Measurements from ENCODE around the gene NEGR1. TPM values are rescaled to one million over a fixed set of nuclear protein-coding genes. Genes with fewer than 3 reads are reported as not detected.

NEGR1 gene
- total RNA-seq, 1 donor from 2014 or later, result 8.6 TPM

DNA sequence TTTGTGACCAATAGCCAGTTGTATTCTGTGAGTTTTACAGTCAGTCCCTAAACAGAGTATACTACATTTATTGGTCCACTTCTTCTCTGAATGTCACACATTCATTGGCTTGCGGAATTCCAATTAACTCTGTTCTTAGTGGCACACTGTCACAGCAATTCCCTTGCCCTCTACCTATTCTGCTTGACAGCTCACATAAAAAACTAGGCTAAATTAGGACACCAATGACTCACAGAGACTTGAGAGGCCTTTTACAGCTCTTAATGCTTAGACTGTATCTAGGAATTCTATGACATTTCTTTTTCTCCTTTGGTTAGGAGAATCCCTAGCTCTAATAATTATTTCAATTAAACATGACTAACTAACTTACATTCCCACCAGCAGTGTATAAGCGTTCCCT is 104.1 kb downstream of the NEGR1 start:
- Mint-ChIP-seq H3K9me3 (ENCODE audit: unreplicated experiment) (no peaks in the 10 kb centered on the region), H3K4me3 (ENCODE audit: unreplicated experiment) (no peak overlapping the region), H3K27ac (ENCODE audit: unreplicated experiment) (no peak overlapping the region), H3K4me1 (ENCODE audit: low read depth, unreplicated experiment) (peaks cover 12% of the 10 kb centered on the region), H3K36me3 (ENCODE audit: low read depth, unreplicated experiment) (no peaks in the 10 kb centered on the region), H3K27me3 (ENCODE audit: low read depth, unreplicated experiment) (no peaks in the 10 kb centered on the region)
- no peaks in the 10 kb centered on the region for H3K36me3 ChIP-seq (ENCODE audit: insufficient read depth, low read length)
- no peak overlapping the region for H3K9ac ChIP-seq (ENCODE audit: low read length)
- no peak overlapping the region for H3K27ac ChIP-seq (ENCODE audit: low read depth, low read length)
- no peak overlapping the region for H3K4me3 ChIP-seq (ENCODE audit: insufficient read depth, low read depth, low read length)
- no peak overlapping the region for H3K4me2 ChIP-seq (ENCODE audit: low read length)
- H3K27me3 ChIP-seq (ENCODE audit: insufficient read depth, low read length), result no peaks in the 10 kb centered on the region
- TF ChIP-seq, protein P1, sequence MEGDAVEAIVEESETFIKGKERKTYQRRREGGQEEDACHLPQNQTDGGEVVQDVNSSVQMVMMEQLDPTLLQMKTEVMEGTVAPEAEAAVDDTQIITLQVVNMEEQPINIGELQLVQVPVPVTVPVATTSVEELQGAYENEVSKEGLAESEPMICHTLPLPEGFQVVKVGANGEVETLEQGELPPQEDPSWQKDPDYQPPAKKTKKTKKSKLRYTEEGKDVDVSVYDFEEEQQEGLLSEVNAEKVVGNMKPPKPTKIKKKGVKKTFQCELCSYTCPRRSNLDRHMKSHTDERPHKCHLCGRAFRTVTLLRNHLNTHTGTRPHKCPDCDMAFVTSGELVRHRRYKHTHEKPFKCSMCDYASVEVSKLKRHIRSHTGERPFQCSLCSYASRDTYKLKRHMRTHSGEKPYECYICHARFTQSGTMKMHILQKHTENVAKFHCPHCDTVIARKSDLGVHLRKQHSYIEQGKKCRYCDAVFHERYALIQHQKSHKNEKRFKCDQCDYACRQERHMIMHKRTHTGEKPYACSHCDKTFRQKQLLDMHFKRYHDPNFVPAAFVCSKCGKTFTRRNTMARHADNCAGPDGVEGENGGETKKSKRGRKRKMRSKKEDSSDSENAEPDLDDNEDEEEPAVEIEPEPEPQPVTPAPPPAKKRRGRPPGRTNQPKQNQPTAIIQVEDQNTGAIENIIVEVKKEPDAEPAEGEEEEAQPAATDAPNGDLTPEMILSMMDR (IDR thresholded peaks at IDR 0.05; ENCODE audit: insufficient read depth, low read depth, low read length), result no peak
- TF ChIP-seq EZH2 (IDR thresholded peaks at IDR 0.05; ENCODE audit: insufficient read depth, low read length), result no peak
- H3K4me1 ChIP-seq (ENCODE audit: insufficient read depth, low read length), result no peaks in the 10 kb centered on the region
- peak; percentile 44 for DNase-seq (ENCODE audit: low read depth)
- FAIRE-seq, result no peak
- no peaks in the 10 kb centered on the region for H3K79me2 ChIP-seq (ENCODE audit: insufficient read depth, low read length)
- H3K9me3 ChIP-seq (ENCODE audit: insufficient read depth, low read depth, low read length), result no peaks in the 10 kb centered on the region
- no peaks in the 10 kb centered on the region for H4K20me1 ChIP-seq (ENCODE audit: insufficient read depth, low read length)
- H2AFZ ChIP-seq (ENCODE audit: low read depth, low read length), result no peak overlapping the region

DNA sequence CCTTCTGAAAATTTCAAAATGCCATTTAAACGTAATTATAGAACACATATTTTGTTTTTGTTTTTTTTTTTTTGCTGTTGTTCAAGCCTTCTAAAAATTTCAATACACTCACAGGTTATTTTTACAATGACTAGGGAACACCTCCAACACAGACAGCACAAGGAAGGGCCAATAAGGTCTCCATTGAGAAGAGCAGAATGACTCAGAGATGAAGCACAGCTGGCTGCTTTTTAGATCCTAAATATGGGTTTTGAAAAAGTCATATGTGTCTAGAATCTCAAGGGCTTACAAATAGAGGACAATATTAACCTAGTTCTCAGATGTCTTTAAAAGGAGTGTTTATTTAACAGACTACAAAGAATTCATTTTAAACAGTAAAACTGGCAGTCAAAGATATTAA is 104.6 kb downstream of the NEGR1 start:
- Histone ChIP-seq H3K27ac (ENCODE audit: low read depth, low read length) (no peak overlapping the region), H3K4me3 (ENCODE audit: insufficient read depth, low read depth, low read length) (no peak overlapping the region), H4K20me1 (ENCODE audit: insufficient read depth, low read length) (no peaks in the 10 kb centered on the region), H3K4me1 (ENCODE audit: insufficient read depth, low read length) (no peaks in the 10 kb centered on the region), H3K27me3 (ENCODE audit: insufficient read depth, low read length) (no peaks in the 10 kb centered on the region), H3K79me2 (ENCODE audit: insufficient read depth, low read length) (no peaks in the 10 kb centered on the region), H3K36me3 (ENCODE audit: insufficient read depth, low read length) (no peaks in the 10 kb centered on the region), H3K4me2 (ENCODE audit: low read length) (no peak overlapping the region), H3K9ac (ENCODE audit: low read length) (no peak overlapping the region), H3K9me3 (ENCODE audit: insufficient read depth, low read depth, low read length) (no peaks in the 10 kb centered on the region), H2AFZ (ENCODE audit: low read depth, low read length) (no peak overlapping the region)
- Mint-ChIP-seq H3K27me3 (ENCODE audit: low read depth, unreplicated experiment) (no peaks in the 10 kb centered on the region), H3K9me3 (ENCODE audit: unreplicated experiment) (no peaks in the 10 kb centered on the region), H3K4me1 (ENCODE audit: low read depth, unreplicated experiment) (peaks cover 12% of the 10 kb centered on the region), H3K36me3 (ENCODE audit: low read depth, unreplicated experiment) (no peaks in the 10 kb centered on the region), H3K4me3 (ENCODE audit: unreplicated experiment) (no peak overlapping the region), H3K27ac (ENCODE audit: unreplicated experiment) (no peak overlapping the region)
- TF ChIP-seq, protein P1 (IDR thresholded peaks at IDR 0.05; ENCODE audit: insufficient read depth, low read depth, low read length), result no peak
- TF ChIP-seq EZH2 (IDR thresholded peaks at IDR 0.05; ENCODE audit: insufficient read depth, low read length), result no peak
- DNase-seq (ENCODE audit: low read depth) (peak; percentile 15), FAIRE-seq (peak; percentile 39)

DNA sequence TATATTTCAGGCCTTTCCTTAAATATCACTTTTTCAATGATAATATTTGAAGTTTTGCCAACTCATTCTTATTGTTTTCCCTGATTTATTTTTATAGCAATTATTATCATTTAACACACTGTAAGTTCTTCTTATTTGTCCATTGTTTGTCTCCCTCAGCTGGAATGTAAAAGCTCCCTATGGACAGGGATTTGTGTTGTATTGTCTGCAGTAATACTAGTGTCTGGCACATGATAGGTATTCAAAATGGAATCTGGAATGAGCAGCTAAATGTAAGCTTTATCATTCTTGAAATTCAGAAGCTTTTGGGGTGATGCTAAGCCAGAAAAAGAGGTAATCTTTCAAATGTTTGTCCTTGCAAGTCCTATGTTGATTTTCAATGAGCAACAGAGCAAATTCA is 112.1 kb downstream of the NEGR1 start:
- Mint-ChIP-seq H3K27me3 (ENCODE audit: low read depth, unreplicated experiment) (no peaks in the 10 kb centered on the region), H3K36me3 (ENCODE audit: low read depth, unreplicated experiment) (no peaks in the 10 kb centered on the region), H3K9me3 (ENCODE audit: unreplicated experiment) (no peaks in the 10 kb centered on the region), H3K4me3 (ENCODE audit: unreplicated experiment) (no peak overlapping the region), H3K27ac (ENCODE audit: unreplicated experiment) (no peak overlapping the region), H3K4me1 (ENCODE audit: low read depth, unreplicated experiment) (peaks cover 7% of the 10 kb centered on the region)
- no peak overlapping the region for H3K4me2 ChIP-seq (ENCODE audit: low read length)
- H3K4me1 ChIP-seq (ENCODE audit: insufficient read depth, low read length), result no peaks in the 10 kb centered on the region
- H3K9ac ChIP-seq (ENCODE audit: low read length), result no peak overlapping the region
- H3K79me2 ChIP-seq (ENCODE audit: insufficient read depth, low read length), result no peaks in the 10 kb centered on the region
- H3K9me3 ChIP-seq (ENCODE audit: insufficient read depth, low read depth, low read length), result no peaks in the 10 kb centered on the region
- FAIRE-seq (no peak), DNase-seq (ENCODE audit: low read depth) (no peak)
- no peak overlapping the region for H3K4me3 ChIP-seq (ENCODE audit: insufficient read depth, low read depth, low read length)
- TF ChIP-seq, protein P1 (IDR thresholded peaks at IDR 0.05; ENCODE audit: insufficient read depth, low read depth, low read length), result no peak
- TF ChIP-seq EZH2 (IDR thresholded peaks at IDR 0.05; ENCODE audit: insufficient read depth, low read length), result no peak
- no peaks in the 10 kb centered on the region for H3K36me3 ChIP-seq (ENCODE audit: insufficient read depth, low read length)
- no peaks in the 10 kb centered on the region for H3K27me3 ChIP-seq (ENCODE audit: insufficient read depth, low read length)
- H4K20me1 ChIP-seq (ENCODE audit: insufficient read depth, low read length), result no peaks in the 10 kb centered on the region
- no peak overlapping the region for H2AFZ ChIP-seq (ENCODE audit: low read depth, low read length)
- no peak overlapping the region for H3K27ac ChIP-seq (ENCODE audit: low read depth, low read length)
